DND-41 (cell line): ENCODE measurements around the gene KIRREL3.

Source experiments
- ATAC-seq: fragments of 200-7000 bp; cut with Tn5 transposase; 3 replicates; pipeline ENCODE4 v1.9.1; 2021; ENCODE audit warnings: low read depth; ENCODE audit not compliant: insufficient read depth
- DNase-seq: peaks from one replicate; pipeline ENCODE4 v3.0.0-alpha.2; 2020
- H2AFZ ChIP-seq: 2 replicates; pipeline ENCODE4 v1.6.0; 2012; ENCODE audit warnings: low read depth, low read length
- H3K27ac ChIP-seq: 2 replicates; pipeline ENCODE4 v1.5.1; 2012; ENCODE audit warnings: low read length, inconsistent platforms
- H3K27me3 ChIP-seq: fragments of 200-600 bp; sonication (generic); 2 replicates; pipeline ENCODE4 v1.6.0; 2012; ENCODE audit warnings: low read length, mild to moderate bottlenecking, inconsistent platforms; ENCODE audit not compliant: insufficient read depth, poor library complexity
- H3K36me3 ChIP-seq: 2 replicates; pipeline ENCODE4 v1.5.1; 2012; ENCODE audit warnings: low read length, inconsistent platforms; ENCODE audit not compliant: insufficient read depth
- H3K4me1 ChIP-seq: 2 replicates; pipeline ENCODE4 v1.5.1; 2012; ENCODE audit warnings: mild to moderate bottlenecking, low read length; ENCODE audit not compliant: insufficient read depth
- H3K4me2 ChIP-seq: 2 replicates; pipeline ENCODE4 v1.6.0; 2012; ENCODE audit warnings: mild to moderate bottlenecking, moderate library complexity, low read length, inconsistent platforms; ENCODE audit not compliant: insufficient read depth
- H3K4me3 ChIP-seq, 2 experiments: fragments of 200-600 bp in 1 of 2; shearing (Covaris generic) in 1 of 2; 2 replicates each; pipeline ENCODE4 v1.5.1; 2012 to 2016; ENCODE audit warnings: inconsistent platforms in 2 of 2, low read length in 2 of 2, mild to moderate bottlenecking in 2 of 2, low read depth in 1 of 2, moderate library complexity in 1 of 2
- H3K79me2 ChIP-seq: 2 replicates; pipeline ENCODE4 v1.6.0; 2012; ENCODE audit warnings: low read length, inconsistent platforms; ENCODE audit not compliant: insufficient read depth
- H3K9ac ChIP-seq: 2 replicates; pipeline ENCODE4 v1.6.0; 2012; ENCODE audit warnings: low read depth, mild to moderate bottlenecking, inconsistent platforms, low read length, moderate library complexity
- H3K9me3 ChIP-seq: 2 replicates; pipeline ENCODE4 v1.5.1; 2012; ENCODE audit warnings: low read length, moderate library complexity, mild to moderate bottlenecking, inconsistent platforms; ENCODE audit not compliant: insufficient read depth, severe bottlenecking
- H4K20me1 ChIP-seq: 2 replicates; pipeline ENCODE4 v1.6.0; 2012; ENCODE audit warnings: low read length; ENCODE audit not compliant: insufficient read depth
- CTCF ChIP-seq: IDR thresholded peaks from 2 replicates; pipeline ENCODE4 v1.5.1; 2012; ENCODE audit warnings: borderline replicate concordance, low read length, moderate library complexity, mild to moderate bottlenecking; ENCODE audit not compliant: poor library complexity, severe bottlenecking; ENCODE audit errors: extremely low read depth
- EZH2 ChIP-seq: IDR thresholded peaks from 3 replicates; pipeline ENCODE4 v1.6.1; 2012; ENCODE audit warnings: borderline replicate concordance, low read depth, mild to moderate bottlenecking, moderate library complexity, low read length, inconsistent platforms; ENCODE audit not compliant: severe bottlenecking

KIRREL3 gene

GRCh38 chr11:126419801-126420697 is 580.5 kb downstream of the KIRREL3 start:
- no peak overlapping the region for H3K9ac ChIP-seq
- TF ChIP-seq CTCF (no peak), EZH2 (no peak)
- no peaks in the 10 kb centered on the region for H3K9me3 ChIP-seq
- H4K20me1 ChIP-seq: no peaks in the 10 kb centered on the region
- H3K79me2 ChIP-seq: no peaks in the 10 kb centered on the region
- H2AFZ ChIP-seq: no peak overlapping the region
- H3K36me3 ChIP-seq: peaks cover 8% of the 10 kb centered on the region; the same call in 1 of the 2 replicates
- H3K27ac ChIP-seq: no peak overlapping the region
- H3K4me2 ChIP-seq: no peak overlapping the region
- no peaks in the 10 kb centered on the region for H3K4me1 ChIP-seq
- no peaks in the 10 kb centered on the region for H3K27me3 ChIP-seq
- DNase-seq (no peak), ATAC-seq (no peak)
- no peak overlapping the region for H3K4me3 ChIP-seq

GRCh38 chr11:126418887-126419286 is 581.7 kb downstream of the KIRREL3 start:
- TF ChIP-seq EZH2 (no peak), CTCF (no peak)

GRCh38 chr11:126417091-126417862 is 583.3 kb downstream of the KIRREL3 start:
- Histone ChIP-seq H4K20me1 (no peaks in the 10 kb centered on the region), H3K27me3 (no peaks in the 10 kb centered on the region), H3K4me1 (no peaks in the 10 kb centered on the region), H3K9me3 (no peaks in the 10 kb centered on the region), H3K4me3 (no peak overlapping the region), H3K79me2 (no peaks in the 10 kb centered on the region), H3K27ac (no peak overlapping the region), H3K4me2 (no peak overlapping the region), H3K9ac (no peak overlapping the region), H3K36me3 (peaks cover 32% of the 10 kb centered on the region), H2AFZ (no peak overlapping the region)
- no peak for TF ChIP-seq CTCF
- no peak for TF ChIP-seq EZH2
- no peak for ATAC-seq
- no peak for DNase-seq

More at GRCh38 chr11:126418887-126419286, 581.7 kb downstream of the KIRREL3 start:
- Histone ChIP-seq H2AFZ (no peak overlapping the region), H3K4me2 (no peak overlapping the region), H3K27me3 (no peaks in the 10 kb centered on the region), H3K36me3 (peaks cover 18% of the 10 kb centered on the region), H3K4me1 (no peaks in the 10 kb centered on the region), H3K9me3 (no peaks in the 10 kb centered on the region), H4K20me1 (no peaks in the 10 kb centered on the region), H3K27ac (no peak overlapping the region), H3K4me3 (no peak overlapping the region), H3K79me2 (no peaks in the 10 kb centered on the region), H3K9ac (no peak overlapping the region)
- ATAC-seq: no peak
- no peak for DNase-seq
